MM.1S (cell line): Measurements from ENCODE around the gene RRM1.

Experiments
- CTCF ChIP-seq: fragments of 300-600 bp; sonication (generic); IDR thresholded peaks from 2 replicates; pipeline ENCODE4 v1.5.1; 2016; ENCODE audit warnings: antibody characterized with exemption, low read length, mixed read lengths
- EZH2 ChIP-seq: fragments of 300-600 bp; sonication (generic); optimal IDR thresholded peaks from 2 replicates; pipeline ENCODE3; 2017; ENCODE audit warnings: low read depth, mild to moderate bottlenecking, antibody characterized with exemption, low read length, mixed read lengths

- TF ChIP-seq CTCF = no peak
- no peak for TF ChIP-seq EZH2
Measured at GRCh38 chr11:4183410-4184057, 88.9 kb downstream of the RRM1 start.
